Stomach (tissue), 9 donors: ENCODE measurements around the gene ZNF823. TPM values are rescaled to one million over a fixed set of nuclear protein-coding genes. Genes with fewer than 3 reads are reported as not detected.

Experiments used
- DNase-seq, 2 donors: peaks; one replicate each; pipeline versions ENCODE4 v3.0.0 to v3.0.0-alpha.2; 2013 to 2019
- H3K27ac ChIP-seq, 5 donors: fragments of 200-600 bp in 4 of 5; sonication (generic) in 4 of 5; one replicate each; pipeline ENCODE4 v1.5.1; 2013 to 2019; ENCODE audit warnings: mild to moderate bottlenecking in 1 of 5, moderate library complexity in 1 of 5
- H3K27me3 ChIP-seq, 3 donors: fragments of 200-600 bp; sonication (generic); one replicate each; pipeline ENCODE4 v1.5.1; 2017 to 2019; ENCODE audit warnings: mixed run types in 1 of 3
- H3K36me3 ChIP-seq, 4 donors: fragments of 200-600 bp; sonication (generic); 1 replicate in 3 of 4; 2 replicates in 1 of 4; pipeline ENCODE4 v1.5.1; 2016 to 2019
- H3K4me1 ChIP-seq, 4 donors: fragments of 200-600 bp; sonication (generic); one replicate each; pipeline ENCODE4 v1.5.1; 2016 to 2019
- H3K4me3 ChIP-seq, 4 donors: fragments of 200-600 bp; sonication (generic) in 3 of 4; one replicate each; pipeline ENCODE4 v1.5.1; 2016 to 2019; ENCODE audit warnings: mild to moderate bottlenecking in 1 of 4
- H3K9me3 ChIP-seq, 4 donors: fragments of 200-600 bp; sonication (generic); one replicate each; pipeline ENCODE4 v1.5.1; 2016 to 2019
- EP300 ChIP-seq: sonication (generic); formaldehyde crosslinking; IDR thresholded peaks from one replicate; pipeline ENCODE4 v1.6.1; 2017; ENCODE audit warnings: antibody characterized with exemption
- POLR2A ChIP-seq, 4 donors: fragments of 450-650 bp; IDR thresholded peaks; one replicate each; pipeline ENCODE4 v1.6.1; 2016; ENCODE audit warnings: antibody characterized with exemption in 4 of 4, control low read depth in 2 of 4, mild to moderate bottlenecking in 1 of 4, moderate library complexity in 1 of 4
- POLR2AphosphoS5 ChIP-seq, 3 donors: sonication (generic); formaldehyde crosslinking; IDR thresholded peaks; one replicate each; pipeline ENCODE4 v1.6.1; 2016; ENCODE audit warnings: antibody characterized with exemption in 3 of 3
- WGBS, 5 donors: extraction: QIAGEN DNeasy Blood & Tissue Kit in 3 of 5; methylation state at CpG; one replicate each; pipeline versions ENCODE4 v1.1.5 to v1.1.7; 2013 to 2018; 5-methylcytosine and 5-hydroxymethylcytosine counted together
- intact Hi-C: fragments of 100-400 bp; cut with DNase I; formaldehyde crosslinking; loops from one replicate; pipeline ENCODE4 v1.15.1; 2023; ENCODE audit warnings: low total_unique reads
- polyA plus RNA-seq, 3 donors: library from polyadenylated mRNA; stranded (reverse); fragments of 200-250 nt; gene quantifications; one replicate each; pipeline ENCODE4 v1.2.3, GENCODE V29; 2013
- total RNA-seq, 5 donors: library from RNA; depleted of rRNA; stranded (reverse); fragments of >200 nt; gene quantifications; one replicate each; pipeline versions ENCODE4 v1.1.0 to v1.2.3, GENCODE V29; 2014 to 2016
- TF ChIP-seq, protein P1 (sequence below), 7 experiments: fragments of 450-650 bp in 4 of 7; fragments of 200-600 bp in 3 of 7; sonication (generic) in 3 of 7; IDR thresholded peaks; one replicate each; pipeline ENCODE4 v1.5.1; 2016 to 2019; ENCODE audit warnings: antibody characterized with exemption in 7 of 7, control low read depth in 2 of 7, mild to moderate bottlenecking in 1 of 7
- donor health status: healthy with polysubstance abuse.
- donor health status: Bipolar disorder and iron deficiency.
- donor health status: healthy.

The ZNF823 gene
- total and polyA plus RNA-seq, 8 donors: 1.2 to 19.3 (median 4.4) TPM

DNA sequence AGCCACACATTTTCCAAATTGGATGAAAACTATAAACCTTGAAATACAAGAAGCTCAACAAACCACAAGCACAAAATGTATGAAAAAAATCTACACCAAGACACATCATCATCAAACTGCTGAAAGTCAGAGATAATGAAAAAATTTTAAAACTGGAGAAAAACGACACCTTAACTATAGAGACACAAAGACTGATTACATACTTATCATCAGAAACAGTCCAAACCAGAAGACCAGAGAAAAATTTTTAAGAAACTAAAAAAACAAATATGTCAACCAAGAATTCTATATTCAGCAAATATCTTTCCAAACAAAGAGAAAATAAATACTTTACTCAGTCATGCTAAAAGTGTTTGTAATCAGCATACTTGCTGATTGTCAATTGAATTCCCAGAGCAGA, 8.5 kb upstream of the ZNF823 start:
- Histone ChIP-seq H3K27ac (no peak overlapping the region), H3K4me3 (no peak overlapping the region), H3K27me3 (no peaks in the 10 kb centered on the region), H3K36me3 (no peaks in the 10 kb centered on the region), H3K9me3 (peaks cover 7 to 40% (median 28%) of the 10 kb centered on the region in 4 donors), H3K4me1 (no peaks in the 10 kb centered on the region)
- TF ChIP-seq POLR2AphosphoS5 (IDR thresholded peaks at IDR 0.05) (no peak), POLR2A (IDR thresholded peaks at IDR 0.05) (no peak), EP300 (no peak)
- TF ChIP-seq, protein P1, sequence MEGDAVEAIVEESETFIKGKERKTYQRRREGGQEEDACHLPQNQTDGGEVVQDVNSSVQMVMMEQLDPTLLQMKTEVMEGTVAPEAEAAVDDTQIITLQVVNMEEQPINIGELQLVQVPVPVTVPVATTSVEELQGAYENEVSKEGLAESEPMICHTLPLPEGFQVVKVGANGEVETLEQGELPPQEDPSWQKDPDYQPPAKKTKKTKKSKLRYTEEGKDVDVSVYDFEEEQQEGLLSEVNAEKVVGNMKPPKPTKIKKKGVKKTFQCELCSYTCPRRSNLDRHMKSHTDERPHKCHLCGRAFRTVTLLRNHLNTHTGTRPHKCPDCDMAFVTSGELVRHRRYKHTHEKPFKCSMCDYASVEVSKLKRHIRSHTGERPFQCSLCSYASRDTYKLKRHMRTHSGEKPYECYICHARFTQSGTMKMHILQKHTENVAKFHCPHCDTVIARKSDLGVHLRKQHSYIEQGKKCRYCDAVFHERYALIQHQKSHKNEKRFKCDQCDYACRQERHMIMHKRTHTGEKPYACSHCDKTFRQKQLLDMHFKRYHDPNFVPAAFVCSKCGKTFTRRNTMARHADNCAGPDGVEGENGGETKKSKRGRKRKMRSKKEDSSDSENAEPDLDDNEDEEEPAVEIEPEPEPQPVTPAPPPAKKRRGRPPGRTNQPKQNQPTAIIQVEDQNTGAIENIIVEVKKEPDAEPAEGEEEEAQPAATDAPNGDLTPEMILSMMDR (IDR thresholded peaks at IDR 0.05): no peak
- DNase-seq: no peak
- 47 to 65% (median 62%) methylated on average over 1 of the region's 1 CpG for WGBS, 5 donors
- intact Hi-C loops: no loop called here

- no peak for DNase-seq
- H3K27me3 ChIP-seq: no peaks in the 10 kb centered on the region
- intact Hi-C loops: no loop called here
- no peaks in the 10 kb centered on the region for H3K36me3 ChIP-seq
- H3K4me1 ChIP-seq: no peaks in the 10 kb centered on the region
- peaks cover 7 to 36% (median 24%) of the 10 kb centered on the region in 4 donors for H3K9me3 ChIP-seq
- no peak overlapping the region for H3K4me3 ChIP-seq
- H3K27ac ChIP-seq: no peak overlapping the region
- TF ChIP-seq, protein P1 (IDR thresholded peaks at IDR 0.05): no peak
Observed at GRCh38 chr19:11745869-11746268, 7.1 kb upstream of the ZNF823 start.

GRCh38 chr19:11737964-11738745, 591 bp downstream of the ZNF823 start:
- H3K4me3 ChIP-seq: peak overlapping the region; percentile 74 to 98 (median 93)
- TF ChIP-seq, protein P1 (IDR thresholded peaks at IDR 0.05): no peak
- TF ChIP-seq EP300: no peak
- TF ChIP-seq POLR2AphosphoS5 (IDR thresholded peaks at IDR 0.05): peak in 2 of 3 donors; percentile 35 to 63
- peak in 1 of 4 donors; percentile 27 for TF ChIP-seq POLR2A (IDR thresholded peaks at IDR 0.05)
- H3K36me3 ChIP-seq: no peaks in the 10 kb centered on the region
- peak overlapping the region; percentile 91 to 98 (median 95) for H3K27ac ChIP-seq
- peaks cover 17 to 34% (median 31%) of the 10 kb centered on the region in 4 donors for H3K4me1 ChIP-seq
- H3K27me3 ChIP-seq: no peaks in the 10 kb centered on the region
- WGBS, 5 donors: 0 to 1% (median 0%) methylated on average over 45 to 52 of the region's 52 CpGs
- H3K9me3 ChIP-seq: no peaks in the 10 kb centered on the region
- intact Hi-C loops: no loop called here
- peak; percentile 82 to 85 for DNase-seq

- WGBS, 5 donors: 31 to 50% (median 46%) methylated on average over 2 of the region's 2 CpGs
- TF ChIP-seq, protein P1 (IDR thresholded peaks at IDR 0.05): no peak
- no peak for TF ChIP-seq POLR2AphosphoS5 (IDR thresholded peaks at IDR 0.05)
- no peak for TF ChIP-seq EP300
- TF ChIP-seq POLR2A (IDR thresholded peaks at IDR 0.05): no peak
- peak in 1 of 2 donors; percentile 49 for DNase-seq
- no peaks in the 10 kb centered on the region for H3K36me3 ChIP-seq
- peaks cover 17 to 34% (median 31%) of the 10 kb centered on the region in 4 donors for H3K4me1 ChIP-seq
- H3K27ac ChIP-seq: no peak overlapping the region
- intact Hi-C loops: no loop called here
- H3K9me3 ChIP-seq: no peaks in the 10 kb centered on the region
- H3K4me3 ChIP-seq: no peak overlapping the region
- no peaks in the 10 kb centered on the region for H3K27me3 ChIP-seq
Observed at GRCh38 chr19:11736696-11737095, 2.0 kb downstream of the ZNF823 start.
